Neuron (in vitro differentiated cells): Measurements from ENCODE around the gene P2RY14.

Experiments
- H2AFZ ChIP-seq: one replicate; pipeline ENCODE4 v1.6.1; 2013; ENCODE audit warnings: low read depth, mild to moderate bottlenecking, inconsistent platforms, low read length, moderate library complexity
- H3K27me3 ChIP-seq: one replicate; pipeline ENCODE4 v1.6.1; 2013; ENCODE audit warnings: low read length; ENCODE audit not compliant: insufficient read depth
- H3K36me3 ChIP-seq: one replicate; pipeline ENCODE4 v1.6.1; 2013; ENCODE audit warnings: low read length; ENCODE audit not compliant: insufficient read depth
- H3K4me1 ChIP-seq: one replicate; pipeline ENCODE4 v1.6.1; 2013; ENCODE audit warnings: low read length; ENCODE audit not compliant: insufficient read depth
- H3K4me3 ChIP-seq: 2 replicates; pipeline ENCODE4 v1.5.1; 2013; ENCODE audit warnings: mild to moderate bottlenecking, low read length, moderate library complexity
- H3K9me3 ChIP-seq: one replicate; pipeline ENCODE4 v1.6.1; 2013; ENCODE audit warnings: low read length

Gene P2RY14

GRCh38 chr3:151293127-151293526 is 14.8 kb upstream of the P2RY14 start:
- Histone ChIP-seq H3K4me3 (no peak overlapping the region), H3K4me1 (no peaks in the 10 kb centered on the region), H3K36me3 (no peaks in the 10 kb centered on the region), H2AFZ (no peak overlapping the region), H3K9me3 (no peaks in the 10 kb centered on the region), H3K27me3 (no peaks in the 10 kb centered on the region)

DNA sequence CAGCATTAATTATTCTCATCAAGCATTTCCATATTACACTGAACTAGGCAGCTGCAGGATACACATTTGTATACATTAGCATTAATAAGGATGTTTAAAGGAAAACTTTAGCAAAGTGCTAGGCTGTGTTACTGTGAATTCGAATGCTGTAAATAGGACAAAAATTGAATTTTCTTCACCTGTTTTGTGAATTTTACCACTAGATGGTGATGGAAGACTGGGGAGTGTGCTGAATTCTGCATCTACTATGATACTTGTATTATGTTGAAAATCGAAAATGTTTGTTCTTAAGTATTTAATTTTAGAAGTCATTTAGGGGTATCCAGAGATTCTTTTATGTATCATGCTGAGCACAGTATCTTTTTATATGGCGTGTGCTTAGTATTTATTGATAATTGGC is 12.3 kb upstream of the P2RY14 start:
- no peaks in the 10 kb centered on the region for H3K27me3 ChIP-seq
- H3K4me3 ChIP-seq, result no peak overlapping the region
- no peaks in the 10 kb centered on the region for H3K9me3 ChIP-seq
- H3K36me3 ChIP-seq, result no peaks in the 10 kb centered on the region
- H2AFZ ChIP-seq, result no peak overlapping the region
- H3K4me1 ChIP-seq, result no peaks in the 10 kb centered on the region

DNA sequence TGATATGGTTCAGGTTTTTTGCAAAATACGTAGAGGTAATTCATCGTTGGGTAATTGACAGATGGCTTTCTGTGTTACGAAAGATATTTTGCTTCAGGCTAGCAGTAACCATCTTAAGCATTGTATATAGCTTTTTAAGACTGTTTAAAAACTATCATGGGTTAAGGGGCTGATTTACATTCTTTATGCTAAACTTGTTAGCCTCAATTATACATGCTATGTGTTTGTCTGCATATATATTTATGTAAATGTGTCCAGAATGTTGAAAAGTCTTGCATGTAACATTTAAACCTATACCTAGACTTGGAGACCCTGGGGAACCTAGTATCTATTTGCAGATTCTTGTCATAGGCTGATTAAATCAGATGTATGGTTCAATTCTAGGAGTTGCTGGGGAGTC is 11.1 kb upstream of the P2RY14 start:
- no peaks in the 10 kb centered on the region for H3K9me3 ChIP-seq
- no peaks in the 10 kb centered on the region for H3K36me3 ChIP-seq
- no peaks in the 10 kb centered on the region for H3K27me3 ChIP-seq
- H3K4me1 ChIP-seq, result no peaks in the 10 kb centered on the region
- no peak overlapping the region for H2AFZ ChIP-seq
- no peak overlapping the region for H3K4me3 ChIP-seq

- Histone ChIP-seq H3K9me3 (no peaks in the 10 kb centered on the region), H3K27me3 (no peaks in the 10 kb centered on the region), H3K4me3 (no peak overlapping the region), H2AFZ (no peak overlapping the region), H3K4me1 (no peaks in the 10 kb centered on the region), H3K36me3 (no peaks in the 10 kb centered on the region)
Measured at GRCh38 chr3:151285940-151286339, 7.6 kb upstream of the P2RY14 start.

GRCh38 chr3:151283907-151284461 is 5.6 kb upstream of the P2RY14 start:
- Histone ChIP-seq H2AFZ (no peak overlapping the region), H3K4me3 (no peak overlapping the region), H3K36me3 (no peaks in the 10 kb centered on the region), H3K4me1 (no peaks in the 10 kb centered on the region), H3K9me3 (no peaks in the 10 kb centered on the region), H3K27me3 (no peaks in the 10 kb centered on the region)

DNA sequence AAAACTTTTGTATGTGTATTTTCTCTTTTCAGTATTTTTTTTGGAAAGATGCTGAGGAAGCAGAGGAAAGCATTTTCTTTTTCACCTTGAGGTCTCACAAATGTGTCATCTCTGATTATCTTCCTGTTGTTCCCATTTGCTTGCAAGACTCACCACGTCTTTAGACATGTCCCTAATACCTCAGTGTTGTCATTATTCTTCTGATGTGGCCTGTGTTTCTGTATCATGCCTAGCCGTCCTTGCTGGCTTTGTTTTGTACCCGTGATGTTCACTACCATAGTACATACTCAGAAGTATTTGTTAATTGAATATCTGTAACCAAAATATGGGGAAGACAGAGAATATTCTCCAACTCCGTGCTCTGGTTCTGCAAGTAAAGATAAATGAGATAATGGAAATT is 5.0 kb upstream of the P2RY14 start:
- H3K4me1 ChIP-seq, result no peaks in the 10 kb centered on the region
- no peak overlapping the region for H3K4me3 ChIP-seq
- H3K27me3 ChIP-seq, result no peaks in the 10 kb centered on the region
- H2AFZ ChIP-seq, result no peak overlapping the region
- no peaks in the 10 kb centered on the region for H3K36me3 ChIP-seq
- H3K9me3 ChIP-seq, result no peaks in the 10 kb centered on the region

- Histone ChIP-seq H3K4me3 (no peak overlapping the region), H3K36me3 (no peaks in the 10 kb centered on the region), H3K4me1 (no peaks in the 10 kb centered on the region), H3K27me3 (no peaks in the 10 kb centered on the region), H2AFZ (no peak overlapping the region), H3K9me3 (no peaks in the 10 kb centered on the region)
Measured at GRCh38 chr3:151282921-151283320, 4.6 kb upstream of the P2RY14 start.

DNA sequence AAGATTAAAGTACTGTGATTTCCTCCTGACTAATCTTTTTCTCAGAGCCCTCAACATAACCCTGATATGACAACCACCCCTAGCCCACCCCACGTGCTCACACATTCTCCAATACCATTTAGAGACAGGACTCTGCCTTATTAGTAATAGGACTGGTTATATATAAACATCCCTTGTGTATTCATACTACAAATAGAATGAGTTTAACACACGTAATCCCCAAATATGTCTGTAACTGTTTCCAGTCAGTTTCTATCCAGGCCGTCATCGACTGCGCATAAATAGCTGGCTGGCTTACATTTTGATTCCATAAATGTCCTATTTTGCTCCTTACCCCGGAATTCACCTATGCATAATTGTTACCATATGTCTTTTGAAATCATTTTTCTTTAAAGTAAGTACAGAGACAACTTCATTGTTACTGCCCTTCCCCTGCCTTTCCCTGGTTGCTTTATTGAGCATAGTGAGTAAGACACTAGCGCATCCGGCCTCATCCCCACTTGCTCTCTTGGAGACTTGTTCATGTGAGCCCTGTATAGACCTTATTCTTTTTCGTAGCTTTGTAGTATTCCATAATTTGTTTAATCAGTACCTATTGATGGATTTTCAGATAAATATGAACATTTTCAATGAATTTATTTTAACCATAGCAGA is 3.5 kb upstream of the P2RY14 start:
- no peaks in the 10 kb centered on the region for H3K4me1 ChIP-seq
- no peak overlapping the region for H2AFZ ChIP-seq
- H3K9me3 ChIP-seq, result no peaks in the 10 kb centered on the region
- no peaks in the 10 kb centered on the region for H3K36me3 ChIP-seq
- H3K27me3 ChIP-seq, result no peaks in the 10 kb centered on the region
- no peak overlapping the region for H3K4me3 ChIP-seq

DNA sequence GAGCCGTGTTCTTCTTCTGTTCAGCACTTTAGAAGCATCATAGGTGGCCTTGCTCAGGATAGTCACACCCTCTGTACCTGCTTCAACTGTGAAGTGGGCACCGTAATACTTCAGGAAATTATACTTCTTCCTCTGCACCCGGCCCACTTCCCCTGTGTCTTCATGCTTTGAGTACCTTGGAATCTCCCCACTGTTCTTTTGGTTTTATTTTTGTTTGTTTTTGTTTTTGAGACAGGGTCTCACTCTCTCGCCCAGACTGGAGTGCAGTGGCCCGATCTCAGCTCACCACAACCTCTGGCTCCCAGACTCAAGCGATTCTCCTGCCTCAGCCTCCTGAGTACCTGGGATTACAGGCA is 1.7 kb downstream of the P2RY14 start:
- H3K4me3 ChIP-seq, result no peak overlapping the region
- no peaks in the 10 kb centered on the region for H3K36me3 ChIP-seq
- H3K27me3 ChIP-seq, result no peaks in the 10 kb centered on the region
- no peak overlapping the region for H2AFZ ChIP-seq
- H3K4me1 ChIP-seq, result no peaks in the 10 kb centered on the region
- no peaks in the 10 kb centered on the region for H3K9me3 ChIP-seq

DNA sequence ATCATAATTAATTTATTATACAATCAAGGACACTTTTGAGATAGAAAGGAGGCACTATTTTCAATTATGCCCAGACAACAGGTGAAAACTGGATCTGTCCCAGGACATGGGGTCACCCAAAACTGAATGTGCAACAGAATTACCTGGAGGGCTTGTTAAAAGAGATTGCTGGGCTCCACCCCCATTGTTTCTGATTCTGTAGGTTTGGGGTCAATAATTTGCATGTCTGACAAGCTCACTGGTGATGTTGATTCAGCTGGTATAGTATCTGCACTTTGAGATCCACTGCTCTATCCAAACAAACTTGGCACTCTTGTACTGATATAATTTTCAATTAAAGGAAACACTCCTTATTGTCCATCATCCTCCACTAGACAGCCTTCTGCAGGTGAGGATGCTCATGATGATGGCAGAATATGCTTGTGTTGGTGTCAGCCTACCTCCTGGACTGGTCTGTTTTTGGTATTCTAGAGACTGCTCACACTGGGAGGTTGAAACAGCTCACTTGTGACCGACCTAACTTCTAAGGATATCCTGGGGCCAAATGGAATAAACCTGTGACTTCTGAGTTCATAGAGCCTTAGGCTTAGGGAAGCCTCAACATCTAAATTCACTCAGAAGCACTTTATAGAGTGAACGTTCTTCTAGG is 2.2 kb downstream of the P2RY14 start:
- no peak overlapping the region for H3K4me3 ChIP-seq
- H2AFZ ChIP-seq, result no peak overlapping the region
- no peaks in the 10 kb centered on the region for H3K27me3 ChIP-seq
- H3K9me3 ChIP-seq, result no peaks in the 10 kb centered on the region
- H3K4me1 ChIP-seq, result no peaks in the 10 kb centered on the region
- H3K36me3 ChIP-seq, result no peaks in the 10 kb centered on the region

DNA sequence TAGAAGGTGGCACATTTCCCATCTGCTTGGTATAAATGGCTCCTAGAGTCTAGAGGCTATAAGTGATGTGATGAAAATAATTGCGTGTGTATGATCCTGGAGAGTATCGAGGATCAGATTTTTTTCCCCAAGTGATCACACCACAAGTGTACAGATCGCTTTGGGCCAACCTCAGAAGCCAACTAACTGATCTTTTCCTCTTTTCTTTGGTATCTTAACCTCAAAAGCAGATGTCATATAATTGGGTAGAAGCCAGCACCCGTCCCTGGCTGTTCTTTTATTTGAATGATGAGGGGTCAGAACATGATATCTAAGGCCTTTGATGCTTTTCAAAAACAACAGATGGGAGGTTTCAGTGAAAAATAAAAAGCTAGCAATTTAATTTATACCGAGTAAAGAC is 3.3 kb downstream of the P2RY14 start:
- no peaks in the 10 kb centered on the region for H3K9me3 ChIP-seq
- no peaks in the 10 kb centered on the region for H3K27me3 ChIP-seq

GRCh38 chr3:151269631-151270030 is 8.7 kb downstream of the P2RY14 start:
- Histone ChIP-seq H3K4me1 (peaks cover 13% of the 10 kb centered on the region), H3K27me3 (no peaks in the 10 kb centered on the region), H3K4me3 (no peak overlapping the region), H3K36me3 (no peaks in the 10 kb centered on the region), H2AFZ (no peak overlapping the region), H3K9me3 (no peaks in the 10 kb centered on the region)

More for the DNA sequence above, 3.3 kb downstream of the P2RY14 start:
- H2AFZ ChIP-seq, result no peak overlapping the region
- H3K36me3 ChIP-seq, result no peaks in the 10 kb centered on the region
- H3K4me1 ChIP-seq, result peaks cover 3% of the 10 kb centered on the region
- H3K4me3 ChIP-seq, result no peak overlapping the region

DNA sequence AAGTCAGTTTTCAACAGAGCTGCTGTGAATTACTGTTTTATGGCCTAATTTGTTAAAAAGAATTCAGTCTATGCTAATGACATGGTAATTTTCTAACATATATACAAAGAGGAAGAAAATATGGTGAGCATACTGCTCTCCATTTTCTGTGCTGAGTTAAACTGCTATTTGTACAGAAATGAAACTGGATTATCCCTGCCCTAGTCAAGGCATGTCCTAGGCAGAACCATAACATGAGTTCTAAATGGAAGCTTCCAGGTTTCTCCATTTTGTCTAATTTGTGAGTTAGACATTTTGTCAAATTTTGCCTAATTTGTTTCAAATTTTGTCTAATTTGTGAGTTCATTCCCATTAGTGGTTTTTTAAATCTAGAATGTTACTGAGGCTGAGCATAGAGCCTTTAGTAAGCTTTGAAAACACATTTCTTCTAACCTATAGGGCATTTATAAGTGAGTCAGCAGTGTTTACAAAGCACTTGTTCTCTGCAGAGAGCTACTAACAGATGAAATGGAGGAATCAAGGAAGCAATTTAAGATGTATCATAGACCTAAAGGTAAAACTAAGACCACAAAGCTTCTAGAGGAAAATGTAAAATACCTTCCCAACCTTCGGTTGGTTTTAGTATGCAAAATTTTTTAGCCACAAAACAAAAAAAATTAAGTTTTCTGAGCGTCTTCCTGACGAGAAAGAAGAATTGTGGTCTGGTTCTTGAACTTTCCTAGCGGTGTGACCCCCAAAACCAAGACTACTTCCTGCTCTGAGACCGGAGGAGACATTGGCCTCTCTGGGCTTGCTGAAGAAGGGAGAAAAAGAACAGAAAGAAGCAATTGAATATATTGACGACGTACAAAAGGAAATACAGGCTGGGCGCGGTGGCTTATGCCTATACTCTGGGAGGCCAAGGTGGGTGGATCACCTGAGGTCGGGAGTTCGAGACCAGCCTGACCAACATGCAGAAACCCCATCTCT is 9.8 kb downstream of the P2RY14 start:
- Histone ChIP-seq H2AFZ (no peak overlapping the region), H3K4me3 (no peak overlapping the region), H3K9me3 (no peaks in the 10 kb centered on the region), H3K36me3 (no peaks in the 10 kb centered on the region), H3K4me1 (peaks cover 13% of the 10 kb centered on the region), H3K27me3 (no peaks in the 10 kb centered on the region)
